Mammary epithelial cell (primary cell): ENCODE data around the gene TBATA.

Experiments used
- EZH2 ChIP-seq: IDR thresholded peaks from 2 replicates; pipeline ENCODE4 v1.6.1; 2012; ENCODE audit warnings: low read length, inconsistent platforms, borderline replicate concordance
- TF ChIP-seq, protein P1 (sequence below), 2 donors: IDR thresholded peaks in 1 of 2; conservative IDR thresholded peaks in 1 of 2; 2 replicates each; pipeline ENCODE4 v1.5.1; 2011 to 2012; ENCODE audit warnings: inconsistent platforms in 2 of 2, low read length in 2 of 2, mild to moderate bottlenecking in 2 of 2, control low read depth in 1 of 2, low read depth in 1 of 2; ENCODE audit not compliant: insufficient read depth in 1 of 2; ENCODE audit errors: extremely low read depth in 1 of 2

DNA sequence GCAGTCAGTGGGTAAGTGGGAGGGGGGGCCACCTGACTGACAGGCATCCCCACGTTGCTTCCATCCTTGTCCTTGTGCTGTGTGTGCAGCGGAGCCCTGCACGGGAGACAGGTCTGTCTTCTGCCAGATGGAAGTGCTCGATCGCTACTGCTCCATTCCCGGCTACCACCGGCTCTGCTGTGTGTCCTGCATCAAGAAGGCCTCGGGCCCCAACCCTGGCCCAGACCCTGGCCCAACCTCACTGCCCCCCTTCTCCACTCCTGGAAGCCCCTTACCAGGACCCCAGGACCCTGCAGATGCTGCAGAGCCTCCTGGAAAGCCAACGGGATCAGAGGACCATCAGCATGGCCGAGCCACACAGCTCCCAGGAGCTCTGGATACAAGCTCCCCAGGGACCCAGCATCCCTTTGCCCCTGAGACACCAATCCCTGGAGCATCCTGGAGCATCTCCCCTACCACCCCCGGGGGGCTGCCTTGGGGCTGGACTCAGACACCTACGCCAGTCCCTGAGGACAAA, 24.8 kb downstream of the TBATA start:
- TF ChIP-seq, protein P1, sequence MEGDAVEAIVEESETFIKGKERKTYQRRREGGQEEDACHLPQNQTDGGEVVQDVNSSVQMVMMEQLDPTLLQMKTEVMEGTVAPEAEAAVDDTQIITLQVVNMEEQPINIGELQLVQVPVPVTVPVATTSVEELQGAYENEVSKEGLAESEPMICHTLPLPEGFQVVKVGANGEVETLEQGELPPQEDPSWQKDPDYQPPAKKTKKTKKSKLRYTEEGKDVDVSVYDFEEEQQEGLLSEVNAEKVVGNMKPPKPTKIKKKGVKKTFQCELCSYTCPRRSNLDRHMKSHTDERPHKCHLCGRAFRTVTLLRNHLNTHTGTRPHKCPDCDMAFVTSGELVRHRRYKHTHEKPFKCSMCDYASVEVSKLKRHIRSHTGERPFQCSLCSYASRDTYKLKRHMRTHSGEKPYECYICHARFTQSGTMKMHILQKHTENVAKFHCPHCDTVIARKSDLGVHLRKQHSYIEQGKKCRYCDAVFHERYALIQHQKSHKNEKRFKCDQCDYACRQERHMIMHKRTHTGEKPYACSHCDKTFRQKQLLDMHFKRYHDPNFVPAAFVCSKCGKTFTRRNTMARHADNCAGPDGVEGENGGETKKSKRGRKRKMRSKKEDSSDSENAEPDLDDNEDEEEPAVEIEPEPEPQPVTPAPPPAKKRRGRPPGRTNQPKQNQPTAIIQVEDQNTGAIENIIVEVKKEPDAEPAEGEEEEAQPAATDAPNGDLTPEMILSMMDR (conservative IDR thresholded peaks at IDR 0.05 in 1 of 2, IDR thresholded peaks at IDR 0.05 in 1 of 2; ENCODE audit: extremely low read depth in 1 of 2, insufficient read depth in 1 of 2, low read depth in 1 of 2, low read length in 2 of 2): no peak
- no peak for TF ChIP-seq EZH2
